Stimulated activated CD4-positive, alpha-beta T cell treated with anti-CD3 and anti-CD28 coated beads, Interleukin-4, amount 100 ng/mL, for 1 hour (primary cell): ENCODE data around the gene CHIT1.

ENCODE experiments used
- DNase-seq: peaks from one replicate; pipeline ENCODE4 v3.0.0-alpha.2; 2020

The CHIT1 gene

GRCh38 chr1:203216274-203217138 lies 13.0 kb downstream of the CHIT1 start:
- peak; percentile 30 for DNase-seq

DNA sequence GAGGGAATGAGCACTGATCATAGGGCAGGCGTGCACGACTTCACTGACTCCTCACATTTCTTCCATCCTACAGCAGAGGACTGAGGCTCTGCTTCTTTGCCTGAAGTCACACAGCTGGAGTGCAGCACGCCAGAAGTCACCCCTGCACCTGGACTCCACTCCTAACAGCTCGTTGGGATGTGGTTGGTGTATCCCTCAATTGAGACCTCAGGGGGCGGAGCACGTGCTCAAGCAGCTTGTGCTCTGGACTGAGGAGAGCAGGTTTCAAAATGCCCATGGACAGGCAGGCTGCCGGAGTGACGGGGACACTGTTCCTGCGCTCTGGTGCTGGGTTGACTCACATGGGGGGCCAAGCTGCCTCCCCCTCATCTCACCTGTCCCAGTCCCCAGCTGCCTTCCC lies 13.9 kb downstream of the CHIT1 start:
- DNase-seq: no peak

DNA sequence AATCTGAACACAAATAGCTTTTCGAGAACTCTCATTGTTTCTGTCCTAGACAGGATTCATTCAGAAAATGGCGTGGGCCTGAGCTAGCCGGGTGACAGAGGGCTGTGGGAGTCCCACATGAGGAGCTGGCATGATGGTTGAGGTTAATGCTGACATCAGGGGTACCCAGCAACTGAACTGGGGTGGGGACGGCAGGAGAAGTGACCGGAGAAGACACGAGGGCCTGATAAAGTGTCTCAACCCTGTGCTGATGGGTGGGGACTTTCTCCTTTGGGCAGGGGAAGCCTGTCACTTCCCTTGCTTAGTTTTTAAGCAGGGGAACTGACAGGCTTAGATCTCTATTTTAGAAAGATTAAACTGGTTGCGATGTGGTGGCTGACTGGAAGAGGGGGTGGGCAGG lies 14.6 kb downstream of the CHIT1 start:
- no peak for DNase-seq

DNA sequence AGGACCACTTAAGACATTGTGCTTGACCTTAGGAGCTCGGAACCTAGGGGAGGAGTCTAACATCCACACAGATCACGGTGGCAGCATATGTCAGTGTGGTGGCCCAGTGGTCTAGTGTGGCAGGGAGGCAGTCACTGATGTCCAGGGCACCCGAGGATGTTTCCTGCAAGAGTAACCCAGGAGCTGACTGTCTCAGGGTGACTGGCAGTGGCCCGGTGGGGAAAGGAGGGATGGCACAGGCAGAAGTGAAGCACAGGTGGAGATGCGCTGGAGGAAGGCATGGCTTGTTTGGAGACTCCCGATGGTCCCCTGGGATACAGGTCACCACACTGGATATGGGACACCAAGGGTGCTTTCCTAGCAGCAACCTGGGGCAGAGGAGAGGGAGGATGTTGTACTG lies 16.3 kb downstream of the CHIT1 start:
- DNase-seq: no peak

GRCh38 chr1:203211812-203212211 lies 17.7 kb downstream of the CHIT1 start:
- no peak for DNase-seq

DNA sequence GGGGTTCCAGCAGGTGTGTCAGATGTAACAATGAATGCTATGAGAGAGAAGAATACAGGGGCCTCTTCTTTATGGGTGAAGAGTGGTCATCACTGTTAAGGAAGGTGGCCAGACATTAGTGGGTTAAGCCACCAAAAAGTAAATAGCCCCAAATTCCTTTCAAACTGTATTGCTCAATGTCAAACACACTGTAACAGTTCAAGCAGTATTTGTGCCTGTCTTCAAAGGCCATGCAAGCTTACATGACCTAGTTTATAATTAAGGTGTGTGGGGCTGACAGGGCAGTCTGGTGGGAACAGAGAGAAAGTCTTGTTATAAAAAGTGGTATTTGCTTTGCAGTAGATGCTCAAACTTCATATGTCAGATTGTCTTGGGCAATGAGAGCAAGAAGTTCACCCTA lies 18.5 kb downstream of the CHIT1 start:
- DNase-seq: no peak

DNA sequence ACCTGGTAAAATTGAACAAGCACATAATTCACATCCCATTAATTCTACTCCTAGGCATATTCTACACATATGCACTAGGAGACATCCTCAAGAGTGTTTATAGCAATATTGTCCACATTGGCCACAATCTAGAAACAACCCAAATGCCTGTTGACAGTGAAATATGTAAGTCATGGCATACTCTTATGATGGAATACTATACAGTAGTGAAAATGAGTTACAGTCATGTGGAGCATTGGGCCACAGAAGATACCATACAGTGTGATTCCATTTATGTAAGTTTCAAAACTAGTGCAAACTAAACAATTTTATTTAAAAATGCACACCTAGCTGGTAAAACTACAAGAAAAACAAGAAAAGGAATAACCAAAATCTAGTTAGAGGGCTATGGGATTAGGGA lies 19.1 kb downstream of the CHIT1 start:
- DNase-seq: no peak

- DNase-seq: no peak
These were observed 21.3 kb downstream of the CHIT1 start for GRCh38 chr1:203208181-203208580.

DNA sequence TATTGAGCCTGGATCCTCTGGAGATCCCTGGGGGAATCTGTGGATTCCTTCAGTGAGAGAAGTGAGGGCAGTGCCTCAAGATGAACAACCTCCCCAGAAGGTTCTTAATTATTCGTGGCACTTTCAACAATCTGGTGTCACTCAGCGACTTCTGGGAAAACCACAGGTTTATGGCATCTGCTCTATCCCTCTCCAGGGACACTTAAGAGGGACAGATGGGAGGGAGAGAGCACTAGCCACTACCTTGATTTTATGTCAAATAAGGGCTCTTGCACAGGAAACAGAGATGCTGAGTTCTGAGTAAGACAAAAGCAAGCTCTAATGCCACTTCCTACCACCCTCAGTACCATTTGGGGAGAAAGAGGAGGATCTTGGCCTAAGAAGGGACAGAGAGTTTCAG lies 21.7 kb downstream of the CHIT1 start:
- DNase-seq: no peak

DNA sequence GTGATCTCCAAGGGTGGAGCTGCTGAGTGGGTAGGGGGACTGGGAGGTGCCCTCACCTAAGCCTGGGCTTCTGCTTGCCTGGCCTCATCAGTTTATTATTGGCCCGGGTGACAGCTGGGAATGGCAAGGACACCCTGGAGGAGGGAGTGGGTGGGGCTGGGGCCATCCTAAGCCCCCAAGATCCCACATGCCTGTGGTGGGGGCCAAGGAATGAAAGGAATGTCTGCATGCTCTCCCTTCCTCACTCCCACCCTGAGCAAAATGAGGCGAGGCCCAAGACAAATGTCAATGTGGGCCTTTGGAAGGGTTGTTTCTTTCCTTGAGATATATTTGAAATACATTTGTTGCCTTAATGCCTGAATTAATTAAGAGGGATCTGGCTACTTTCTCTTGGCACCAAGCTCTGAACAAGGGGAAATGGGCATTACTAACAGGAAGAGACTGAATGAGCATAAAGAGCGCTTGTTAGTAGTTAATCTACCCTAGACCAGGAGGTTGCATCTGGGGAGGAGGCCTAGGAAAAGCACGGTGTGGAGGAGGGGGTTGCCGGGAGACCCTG lies 23.3 kb downstream of the CHIT1 start:
- DNase-seq: no peak

GRCh38 chr1:203204756-203205155 lies 24.7 kb downstream of the CHIT1 start:
- no peak for DNase-seq

- no peak for DNase-seq
These were observed 26.8 kb downstream of the CHIT1 start for GRCh38 chr1:203202431-203203245.

GRCh38 chr1:203201516-203202205 lies 27.8 kb downstream of the CHIT1 start:
- DNase-seq: no peak

- no peak for DNase-seq
These were observed 28.6 kb downstream of the CHIT1 start for GRCh38 chr1:203200916-203201315.

DNA sequence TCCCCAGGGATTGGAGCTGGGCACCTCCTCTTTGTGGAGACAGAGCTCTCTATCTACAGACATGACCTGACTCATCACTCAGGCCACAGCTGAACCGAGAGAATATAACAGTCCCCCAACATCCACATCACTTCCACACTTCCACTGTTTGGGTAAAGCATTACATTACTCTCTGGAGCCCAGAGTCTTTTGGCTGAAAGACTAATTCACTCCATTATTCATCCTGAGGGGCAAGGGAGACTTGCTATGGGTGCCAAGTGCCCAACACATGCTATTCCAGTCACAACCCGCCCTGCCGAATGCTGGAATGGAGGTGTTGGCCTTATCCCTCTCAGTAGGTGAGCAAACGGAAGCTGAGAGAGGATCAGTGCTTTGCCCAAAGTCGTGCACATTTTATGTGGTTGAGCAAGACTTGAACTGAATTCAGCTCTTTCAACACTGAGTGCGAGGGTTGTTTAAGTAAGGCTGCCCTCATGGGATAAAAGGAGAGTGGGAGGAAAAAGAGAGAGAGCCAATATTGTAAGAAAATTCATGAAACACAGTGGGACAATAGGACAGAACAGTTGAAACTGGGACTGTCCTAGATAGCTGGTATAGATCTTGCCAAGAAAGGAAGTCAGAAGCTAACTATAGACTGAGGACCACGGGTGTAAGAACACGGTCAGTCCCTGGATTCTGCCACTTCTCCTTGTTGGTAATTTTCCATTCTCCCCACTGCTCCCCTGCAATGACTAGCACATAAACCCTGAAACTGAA lies 29.5 kb downstream of the CHIT1 start:
- DNase-seq: no peak

DNA sequence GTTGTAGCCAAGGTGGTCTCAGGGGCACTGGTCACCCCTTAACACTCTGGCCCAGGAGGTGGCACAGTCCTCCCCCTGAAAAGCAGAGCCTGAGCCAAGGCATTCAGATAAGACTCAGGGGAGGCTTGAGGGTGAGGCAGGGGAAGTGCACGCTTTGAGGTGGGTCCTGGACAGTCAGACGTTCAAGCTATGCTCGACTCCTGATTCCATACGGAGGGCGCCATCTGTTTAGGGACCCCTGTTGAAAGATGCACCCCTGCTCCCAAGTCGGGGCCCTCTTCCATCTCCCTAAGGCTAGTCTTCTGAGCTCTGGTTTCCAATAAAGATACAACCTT lies 30.0 kb downstream of the CHIT1 start:
- no peak for DNase-seq

GRCh38 chr1:203199002-203199401 lies 30.5 kb downstream of the CHIT1 start:
- no peak for DNase-seq

DNA sequence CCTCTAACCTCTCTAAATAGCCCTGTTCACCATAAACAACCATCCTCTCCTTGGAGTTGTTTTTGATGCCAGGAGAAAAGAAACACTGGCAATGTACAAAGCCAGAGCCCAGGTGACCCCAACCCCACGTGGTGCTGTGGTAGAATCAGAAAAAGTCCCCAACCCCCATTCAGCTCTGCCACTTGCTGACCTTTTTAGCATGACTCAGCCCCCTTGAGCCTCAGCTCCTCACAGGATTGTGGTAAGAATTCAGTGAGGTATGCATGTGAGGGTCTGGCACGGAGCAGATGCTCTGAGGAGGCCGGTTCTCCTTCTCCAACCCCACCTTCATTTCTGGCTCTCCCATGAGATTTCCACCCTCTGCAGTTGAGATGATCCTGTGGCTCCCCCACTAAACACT lies 31.8 kb downstream of the CHIT1 start:
- no peak for DNase-seq

- no peak for DNase-seq
These were observed 33.1 kb downstream of the CHIT1 start for GRCh38 chr1:203196371-203196770.

DNA sequence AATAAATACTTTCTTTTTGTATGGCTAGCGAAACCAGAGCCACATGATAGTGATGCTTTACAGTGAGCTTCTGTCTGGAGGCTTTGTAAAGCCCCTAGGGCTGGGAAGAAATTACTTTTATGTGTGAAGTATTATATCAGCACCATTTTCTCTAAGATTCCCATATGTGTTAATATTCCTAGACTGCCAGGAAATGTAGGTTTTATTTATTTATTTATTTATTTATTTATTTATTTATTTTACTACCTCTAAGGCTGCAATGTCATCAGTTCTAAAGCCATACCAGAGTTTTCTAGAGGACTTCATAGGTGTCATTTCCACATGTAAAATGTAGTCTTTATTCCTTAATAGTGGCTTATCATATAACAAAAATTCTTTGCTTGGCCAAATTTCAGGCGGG lies 38.5 kb downstream of the CHIT1 start:
- DNase-seq: no peak

DNA sequence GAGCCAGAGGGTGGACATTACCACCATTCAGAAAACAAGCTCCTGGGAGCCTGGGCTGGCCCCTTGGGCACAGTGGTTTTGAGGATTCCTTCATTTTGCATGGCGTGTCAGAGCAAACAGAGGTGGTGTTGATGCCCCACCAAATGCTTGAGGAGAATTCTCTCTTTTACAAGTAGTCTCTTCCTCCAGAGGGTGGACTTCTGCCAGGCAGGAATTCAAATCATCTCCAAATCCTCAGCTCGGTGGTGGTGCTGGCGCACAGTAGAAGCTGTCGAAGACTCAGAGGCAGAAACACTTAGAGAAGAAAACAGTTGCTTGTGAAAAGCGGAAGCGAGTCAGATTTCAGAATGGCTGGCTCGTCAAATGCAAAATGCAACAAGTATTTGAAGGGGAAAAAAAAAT lies 39.5 kb downstream of the CHIT1 start:
- no peak for DNase-seq

DNA sequence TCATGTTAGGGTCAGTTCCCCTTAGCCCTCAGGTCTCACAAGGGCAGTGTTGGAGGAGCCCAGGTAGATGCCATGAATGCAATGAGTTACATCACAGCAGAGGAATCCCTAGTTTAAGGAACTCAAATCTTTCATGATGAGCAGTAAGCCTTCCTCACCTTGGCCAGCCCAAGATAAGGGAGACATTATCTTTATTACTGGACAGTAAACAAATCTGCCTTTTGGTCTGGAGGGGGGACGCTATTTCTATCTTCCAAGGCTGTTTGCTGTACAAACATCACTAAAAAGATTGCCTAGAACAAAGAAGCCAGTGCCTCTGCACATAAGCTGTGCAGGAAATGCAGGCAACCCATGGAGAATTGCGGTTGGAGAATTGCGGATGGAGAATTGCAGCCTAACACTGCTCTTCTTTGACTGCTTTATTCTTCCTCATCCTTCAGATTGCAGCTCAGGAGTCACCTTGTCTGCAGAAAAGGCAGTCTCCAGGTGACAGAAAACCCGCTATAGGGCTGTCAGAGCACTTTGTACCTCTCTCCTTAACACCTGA lies 40.7 kb downstream of the CHIT1 start:
- no peak for DNase-seq
